Keratinocyte (primary cell): ENCODE measurements around the gene ARSB. TPM values are rescaled to one million over a fixed set of nuclear protein-coding genes. Genes with fewer than 3 reads are reported as not detected.

ENCODE experiments used
- DNase-seq: peaks from one replicate; pipeline ENCODE4 v3.0.0-alpha.2; 2011; ENCODE audit warnings: low read depth, missing footprints, low spot score
- FAIRE-seq: peaks from 2 replicates; lab custom pipeline; 2011; peaks lifted over from hg19 to GRCh38; lab: Jason Lieb, UNC
- H2AFZ ChIP-seq: 2 replicates; pipeline ENCODE4 v1.6.0; 2012; ENCODE audit warnings: low read length, control low read depth, inconsistent platforms; ENCODE audit not compliant: control insufficient read depth
- H3K27ac ChIP-seq: 2 replicates; pipeline ENCODE4 v1.5.1; 2011; ENCODE audit warnings: low read length; ENCODE audit not compliant: control insufficient read depth, insufficient read depth
- H3K27me3 ChIP-seq: 3 replicates; pipeline ENCODE4 v1.6.0; 2011; ENCODE audit warnings: low read length; ENCODE audit not compliant: control insufficient read depth, insufficient read depth; ENCODE audit errors: extremely low read depth
- H3K36me3 ChIP-seq, 2 experiments: 2 replicates in 1 of 2; 3 replicates in 1 of 2; pipeline ENCODE4 v1.5.1; 2011; ENCODE audit warnings: low read length in 2 of 2, mild to moderate bottlenecking in 1 of 2; ENCODE audit not compliant: control insufficient read depth in 2 of 2, insufficient read depth in 2 of 2; ENCODE audit errors: extremely low read depth in 1 of 2
- H3K4me1 ChIP-seq: 3 replicates; pipeline ENCODE4 v1.5.1; 2011; ENCODE audit warnings: low read length; ENCODE audit not compliant: control insufficient read depth, insufficient read depth; ENCODE audit errors: extremely low read depth
- H3K4me2 ChIP-seq: 3 replicates; pipeline ENCODE4 v1.6.0; 2011; ENCODE audit warnings: low read depth, low read length; ENCODE audit not compliant: control insufficient read depth, insufficient read depth; ENCODE audit errors: extremely low read depth
- H3K4me3 ChIP-seq, 3 experiments: fragments of 200-600 bp in 1 of 3; sonication (generic) in 1 of 3; 2 replicates in 2 of 3; 3 replicates in 1 of 3; pipeline ENCODE4 v1.5.1; 2011 to 2016; ENCODE audit warnings: low read length in 3 of 3, mild to moderate bottlenecking in 3 of 3, control low read depth in 2 of 3, inconsistent platforms in 1 of 3, low read depth in 1 of 3, mixed read lengths in 1 of 3, mixed run types in 1 of 3, moderate library complexity in 1 of 3; ENCODE audit not compliant: control insufficient read depth in 2 of 3, insufficient read depth in 2 of 3; ENCODE audit errors: extremely low read depth in 1 of 3
- H3K79me2 ChIP-seq: 2 replicates; pipeline ENCODE4 v1.6.0; 2012; ENCODE audit warnings: low read length; ENCODE audit not compliant: control insufficient read depth, insufficient read depth
- H3K9ac ChIP-seq: 3 replicates; pipeline ENCODE4 v1.6.0; 2011; ENCODE audit warnings: low read length; ENCODE audit not compliant: control insufficient read depth, insufficient read depth; ENCODE audit errors: extremely low read depth
- H3K9me1 ChIP-seq: 3 replicates; pipeline ENCODE4 v1.6.0; 2011; ENCODE audit warnings: low read length; ENCODE audit not compliant: control insufficient read depth, insufficient read depth; ENCODE audit errors: extremely low read depth
- H3K9me3 ChIP-seq: 2 replicates; pipeline ENCODE4 v1.5.1; 2012; ENCODE audit warnings: low read depth, low read length; ENCODE audit not compliant: control insufficient read depth
- H4K20me1 ChIP-seq: 3 replicates; pipeline ENCODE4 v1.6.0; 2011; ENCODE audit warnings: low read length; ENCODE audit not compliant: control insufficient read depth, insufficient read depth; ENCODE audit errors: extremely low read depth
- EZH2 ChIP-seq: IDR thresholded peaks from one replicate; pipeline ENCODE4 v1.6.1; 2012; ENCODE audit warnings: inconsistent platforms, mild to moderate bottlenecking, low read length, moderate library complexity
- dilution Hi-C: fragments of 300-500 bp; cut with MboI; formaldehyde crosslinking; loops from one replicate; pipeline ENCODE4 v1.7.0; 2020; ENCODE audit warnings: low sequenced_read_pairs; ENCODE audit not compliant: extremely low pct_ligation_motif_present
- polyA plus RNA-seq, 5 experiments: library from polyadenylated mRNA; depleted of rRNA in 3 of 5; stranded (reverse) in 3 of 5; stranded (forward) in 1 of 5; unstranded in 1 of 5; fragments of >200 nt; gene quantifications; 1 replicate in 1 of 5; 2 replicates in 3 of 5; 3 replicates in 1 of 5; pipeline versions ENCODE4 v1.2.1 to v1.2.3, GENCODE V29; 2011 to 2012; ENCODE audit warnings: missing spikeins in 2 of 5, low read depth in 1 of 5, low replicate concordance in 1 of 5
- TF ChIP-seq, protein P1 (sequence below), 3 experiments: IDR thresholded peaks in 1 of 3; conservative IDR thresholded peaks in 1 of 3; optimal IDR thresholded peaks in 1 of 3; 2 replicates in 2 of 3; 3 replicates in 1 of 3; pipeline versions ENCODE3 to v1.5.1; 2011; ENCODE audit warnings: low read length in 3 of 3, mild to moderate bottlenecking in 3 of 3, moderate library complexity in 2 of 3, control low read depth in 1 of 3, inconsistent platforms in 1 of 3; ENCODE audit not compliant: insufficient read depth in 2 of 3; ENCODE audit errors: extremely low read depth in 1 of 3

The ARSB gene
- polyA plus RNA-seq, 1 donor (not counting 4 experiments of a cell fraction or from before 2014, with no cell fraction given): 4.5 TPM

DNA sequence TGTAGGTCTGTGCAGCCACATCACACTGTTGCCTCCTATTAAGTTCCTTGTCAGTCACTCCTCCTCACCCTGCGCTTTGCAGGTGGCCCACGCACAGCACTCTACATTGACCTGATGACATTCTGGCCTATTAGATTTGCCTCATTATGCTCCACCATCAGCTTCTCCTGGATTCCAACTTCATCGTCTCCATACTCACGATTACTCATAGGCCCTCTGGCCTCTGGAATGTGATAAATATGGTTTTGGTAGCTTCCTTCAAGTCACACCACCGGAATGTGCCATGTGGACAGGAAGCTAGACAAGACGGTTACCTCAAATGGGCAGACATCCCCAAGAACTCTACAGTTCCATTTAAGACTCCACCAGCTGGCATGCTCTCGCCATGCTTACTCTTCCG lies 178.6 kb downstream of the ARSB start:
- Histone ChIP-seq H3K9ac (no peak overlapping the region), H3K4me2 (no peak overlapping the region), H4K20me1 (no peaks in the 10 kb centered on the region), H3K4me3 (no peak overlapping the region), H3K79me2 (no peaks in the 10 kb centered on the region), H3K27ac (no peak overlapping the region), H3K4me1 (peaks cover 3% of the 10 kb centered on the region), H2AFZ (no peak overlapping the region), H3K9me3 (no peaks in the 10 kb centered on the region), H3K27me3 (no peaks in the 10 kb centered on the region), H3K9me1 (no peaks in the 10 kb centered on the region), H3K36me3 (no peaks in the 10 kb centered on the region)
- TF ChIP-seq, protein P1, sequence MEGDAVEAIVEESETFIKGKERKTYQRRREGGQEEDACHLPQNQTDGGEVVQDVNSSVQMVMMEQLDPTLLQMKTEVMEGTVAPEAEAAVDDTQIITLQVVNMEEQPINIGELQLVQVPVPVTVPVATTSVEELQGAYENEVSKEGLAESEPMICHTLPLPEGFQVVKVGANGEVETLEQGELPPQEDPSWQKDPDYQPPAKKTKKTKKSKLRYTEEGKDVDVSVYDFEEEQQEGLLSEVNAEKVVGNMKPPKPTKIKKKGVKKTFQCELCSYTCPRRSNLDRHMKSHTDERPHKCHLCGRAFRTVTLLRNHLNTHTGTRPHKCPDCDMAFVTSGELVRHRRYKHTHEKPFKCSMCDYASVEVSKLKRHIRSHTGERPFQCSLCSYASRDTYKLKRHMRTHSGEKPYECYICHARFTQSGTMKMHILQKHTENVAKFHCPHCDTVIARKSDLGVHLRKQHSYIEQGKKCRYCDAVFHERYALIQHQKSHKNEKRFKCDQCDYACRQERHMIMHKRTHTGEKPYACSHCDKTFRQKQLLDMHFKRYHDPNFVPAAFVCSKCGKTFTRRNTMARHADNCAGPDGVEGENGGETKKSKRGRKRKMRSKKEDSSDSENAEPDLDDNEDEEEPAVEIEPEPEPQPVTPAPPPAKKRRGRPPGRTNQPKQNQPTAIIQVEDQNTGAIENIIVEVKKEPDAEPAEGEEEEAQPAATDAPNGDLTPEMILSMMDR (optimal IDR thresholded peaks at IDR 0.05 in 1 of 3, IDR thresholded peaks at IDR 0.05 in 1 of 3, conservative IDR thresholded peaks at IDR 0.05 in 1 of 3; ENCODE audit: extremely low read depth in 1 of 3, insufficient read depth in 2 of 3, low read length in 3 of 3): no peak
- no peak for TF ChIP-seq EZH2
- no peak for FAIRE-seq
- dilution Hi-C loops: no loop called here
- DNase-seq: peak; percentile 59

GRCh38 chr5:78805474-78806124 lies 179.5 kb downstream of the ARSB start:
- no peak overlapping the region for H3K9ac ChIP-seq
- no peak for DNase-seq
- H2AFZ ChIP-seq: no peak overlapping the region
- H3K9me3 ChIP-seq: no peaks in the 10 kb centered on the region
- H3K9me1 ChIP-seq: no peaks in the 10 kb centered on the region
- no peak overlapping the region for H3K4me2 ChIP-seq
- no peak overlapping the region for H3K4me3 ChIP-seq
- no peaks in the 10 kb centered on the region for H3K27me3 ChIP-seq
- FAIRE-seq: no peak
- H3K36me3 ChIP-seq: no peaks in the 10 kb centered on the region
- no peaks in the 10 kb centered on the region for H3K79me2 ChIP-seq
- H3K27ac ChIP-seq: no peak overlapping the region
- TF ChIP-seq, protein P1 (optimal IDR thresholded peaks at IDR 0.05 in 1 of 3, IDR thresholded peaks at IDR 0.05 in 1 of 3, conservative IDR thresholded peaks at IDR 0.05 in 1 of 3; ENCODE audit: extremely low read depth in 1 of 3, insufficient read depth in 2 of 3, low read length in 3 of 3): no peak
- dilution Hi-C loops: no loop called here
- no peaks in the 10 kb centered on the region for H4K20me1 ChIP-seq
- peaks cover 3% of the 10 kb centered on the region for H3K4me1 ChIP-seq
